Right cardiac atrium (tissue), 5 donors: ENCODE data around the gene IRX2. TPM values are rescaled to one million over a fixed set of nuclear protein-coding genes. Genes with fewer than 3 reads are reported as not detected.

ENCODE experiments used
- ATAC-seq, 2 donors: fragments of 200-7000 bp; cut with Tn5 transposase; one replicate each; pipeline versions ENCODE4 v1.8.0 to v1.9.1; 2020; ENCODE audit warnings: moderate library complexity in 2 of 2, mild to moderate bottlenecking in 1 of 2
- DNase-seq, 3 donors: peaks; one replicate each; pipeline ENCODE4 v3.0.0-alpha.2; 2020
- H3K27ac ChIP-seq: one replicate; pipeline ENCODE4 v1.5.1; 2013; ENCODE audit warnings: mild to moderate bottlenecking, low read length, control low read depth, moderate library complexity
- H3K27me3 ChIP-seq: one replicate; pipeline ENCODE4 v1.6.1; 2013; ENCODE audit not compliant: control insufficient read depth, insufficient read depth
- H3K4me1 ChIP-seq: one replicate; pipeline ENCODE4 v1.6.1; 2013; ENCODE audit warnings: low read length; ENCODE audit not compliant: control insufficient read depth, insufficient read depth
- H3K4me3 ChIP-seq: one replicate; pipeline ENCODE4 v1.5.1; 2013; ENCODE audit warnings: low read length, control low read depth
- H3K9me3 ChIP-seq: one replicate; pipeline ENCODE4 v1.6.1; 2013; ENCODE audit warnings: low read length; ENCODE audit not compliant: control insufficient read depth
- WGBS: extraction: QIAGEN DNeasy Blood & Tissue Kit; methylation state at CpG from one replicate; pipeline ENCODE4 v1.1.7; 2013; 5-methylcytosine and 5-hydroxymethylcytosine counted together
- intact Hi-C, 4 donors: fragments of 100-400 bp; cut with DNase I; formaldehyde crosslinking; loops; one replicate each; pipeline versions ENCODE4 v1.11.0 to v1.14.0; 2022 to 2023
- polyA plus RNA-seq: library from polyadenylated mRNA; stranded (reverse); fragments of 200-250 nt; gene quantifications from one replicate; pipeline ENCODE4 v1.2.3, GENCODE V29; 2013
- total RNA-seq, 4 donors: library from RNA; stranded (reverse); fragmentation: NEBNext Ultra II Directional; extraction: Animal tissue kit (Norgen Biotek cat#: 25700); gene quantifications; one replicate each; pipeline ENCODE4 v1.2.1, GENCODE V29; 2021
- donor health status: healthy with polysubstance abuse.
- donor health status: DM: no; HTN: yes; CAD: no.
- donor health status: DM: no; HTN: no; CAD: no.
- donor health status: DM: no; HTN: yes; CAD: no; lungs with severe emphysema.
- donor health status: DM: yes; HTN: yes; CAD: no.

The IRX2 gene
- total and polyA plus RNA-seq, 5 donors, result 0.20 to 1.4 (median 0.63) TPM; not detected in 1

GRCh38 chr5:2699686-2700085 lies 51.8 kb downstream of the IRX2 start:
- Histone ChIP-seq H3K9me3 (peaks cover 3% of the 10 kb centered on the region), H3K4me1 (no peaks in the 10 kb centered on the region), H3K27ac (no peak overlapping the region), H3K4me3 (no peak overlapping the region), H3K27me3 (no peaks in the 10 kb centered on the region)
- intact Hi-C loops, result no loop called here
- ATAC-seq, result no peak
- WGBS, result 91% methylated on average over 17 of the region's 17 CpGs
- no peak for DNase-seq

- no peak overlapping the region for H3K4me3 ChIP-seq
- DNase-seq, result no peak
- H3K9me3 ChIP-seq, result peaks cover 3% of the 10 kb centered on the region
- H3K4me1 ChIP-seq, result no peaks in the 10 kb centered on the region
- ATAC-seq, result no peak
- no peak overlapping the region for H3K27ac ChIP-seq
- no peaks in the 10 kb centered on the region for H3K27me3 ChIP-seq
- 85% methylated on average over 8 of the region's 8 CpGs for WGBS
- intact Hi-C loops, result no loop called here
These were observed 52.2 kb downstream of the IRX2 start for GRCh38 chr5:2699231-2699630.

GRCh38 chr5:2698581-2698980 lies 52.9 kb downstream of the IRX2 start:
- H3K4me3 ChIP-seq, result no peak overlapping the region
- H3K27me3 ChIP-seq, result no peaks in the 10 kb centered on the region
- peaks cover 3% of the 10 kb centered on the region for H3K9me3 ChIP-seq
- H3K27ac ChIP-seq, result no peak overlapping the region
- DNase-seq (no peak), ATAC-seq (no peak)
- 78% methylated on average over 13 of the region's 13 CpGs for WGBS
- no peaks in the 10 kb centered on the region for H3K4me1 ChIP-seq
- intact Hi-C loops, result no loop called here

DNA sequence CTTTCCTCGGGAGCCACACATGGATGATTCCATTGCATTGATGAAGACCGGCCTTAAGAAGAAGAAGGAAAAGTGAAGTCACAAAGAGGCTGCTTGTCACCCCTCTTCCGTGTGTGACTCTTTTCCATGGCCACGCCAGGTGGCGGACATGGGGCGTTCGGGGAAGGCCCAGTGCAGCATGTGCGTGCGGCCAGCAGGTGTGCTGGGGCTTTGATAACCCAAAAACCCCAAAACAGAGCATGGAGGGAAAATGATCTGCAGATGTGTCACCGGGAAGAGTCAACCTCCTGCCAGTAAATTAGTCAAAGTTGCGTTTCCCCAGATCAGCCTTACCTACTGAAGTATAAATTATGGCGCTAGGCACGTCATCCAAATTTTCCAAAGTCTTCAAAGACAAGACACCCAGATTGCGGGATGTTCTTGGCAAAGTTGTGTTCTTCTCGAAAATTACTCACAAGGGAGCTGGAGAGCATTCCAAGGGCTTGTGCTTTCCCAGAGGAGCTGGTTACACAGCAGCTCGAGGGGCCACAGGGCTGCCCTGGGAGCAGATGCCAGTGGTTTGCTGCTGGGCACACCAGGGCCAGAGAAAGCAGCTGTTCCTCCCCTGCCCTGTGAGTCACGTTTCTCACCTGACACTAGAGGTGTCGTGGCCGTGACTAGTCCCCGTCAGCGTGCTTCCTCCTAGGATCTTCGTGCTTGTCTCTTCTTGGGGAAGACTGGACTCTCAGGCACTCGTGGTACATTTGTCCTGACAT lies 53.9 kb downstream of the IRX2 start:
- intact Hi-C loops, result no loop called here

GRCh38 chr5:2697041-2697440 lies 54.4 kb downstream of the IRX2 start:
- no peak overlapping the region for H3K4me3 ChIP-seq
- H3K9me3 ChIP-seq, result peaks cover 5% of the 10 kb centered on the region
- 93% methylated on average over 9 of the region's 9 CpGs for WGBS
- H3K27me3 ChIP-seq, result no peaks in the 10 kb centered on the region
- no peak overlapping the region for H3K27ac ChIP-seq
- ATAC-seq (no peak), DNase-seq (no peak)
- intact Hi-C loops, result no loop called here
- no peaks in the 10 kb centered on the region for H3K4me1 ChIP-seq

More for the DNA sequence above, 53.9 kb downstream of the IRX2 start:
- 83% methylated on average over 23 of the region's 23 CpGs for WGBS
- H3K27me3 ChIP-seq, result no peaks in the 10 kb centered on the region
- no peaks in the 10 kb centered on the region for H3K4me1 ChIP-seq
- DNase-seq (no peak), ATAC-seq (no peak)
- H3K4me3 ChIP-seq, result no peak overlapping the region
- peaks cover 3% of the 10 kb centered on the region for H3K9me3 ChIP-seq
- no peak overlapping the region for H3K27ac ChIP-seq
